Measurements from ENCODE around the gene ZIC5. TPM values are rescaled to one million over a fixed set of nuclear protein-coding genes. Genes with fewer than 3 reads are reported as not detected.

ZIC5 gene
- total RNA-seq, 1 donor from 2014 or later: not detected

DNA sequence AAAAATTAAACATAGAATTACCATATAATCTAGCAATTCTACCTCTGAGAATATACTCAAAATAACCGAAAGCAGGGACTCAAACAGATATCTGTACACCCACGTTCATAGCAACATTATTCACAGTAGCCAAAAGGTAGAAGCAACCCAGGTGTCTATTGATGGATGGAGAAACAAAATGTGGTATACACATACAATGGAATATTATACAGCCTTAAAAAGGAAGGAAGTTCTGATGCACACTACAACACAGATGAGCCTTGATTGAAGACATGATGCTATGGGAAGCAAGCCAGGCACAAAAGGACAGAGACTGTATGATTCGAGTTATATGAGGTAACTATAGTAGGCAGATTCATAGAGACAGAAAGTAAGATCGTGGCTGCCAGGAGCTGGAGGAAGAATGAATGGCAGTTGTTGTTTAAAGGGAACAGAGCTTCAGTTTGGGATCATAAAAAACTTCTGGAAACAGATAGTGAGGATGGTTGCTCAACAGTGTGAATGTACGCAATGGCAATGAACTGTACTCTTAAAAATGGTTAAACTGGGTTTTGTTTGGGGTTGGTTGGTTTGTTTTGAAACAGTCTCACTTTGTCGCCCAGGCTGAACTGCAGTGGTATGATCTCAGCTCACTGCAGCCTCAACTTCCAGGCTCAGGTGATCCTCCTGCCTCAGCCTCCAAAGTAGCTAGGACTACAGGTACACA lies 47.5 kb downstream of the ZIC5 start:
- Mint-ChIP-seq H3K4me3 (ENCODE audit: low read depth) (no peak overlapping the region), H3K9me3 (no peaks in the 10 kb centered on the region), H3K27ac (no peak overlapping the region), H3K27me3 (ENCODE audit: low read depth) (peaks cover 17% of the 10 kb centered on the region), H3K36me3 (ENCODE audit: low read depth) (no peaks in the 10 kb centered on the region), H3K4me1 (ENCODE audit: low read depth) (no peaks in the 10 kb centered on the region)
- intact Hi-C loops (cut with micrococcal nuclease): no loop called here
- no peak for DNase-seq (ENCODE audit: low spot score)

DNA sequence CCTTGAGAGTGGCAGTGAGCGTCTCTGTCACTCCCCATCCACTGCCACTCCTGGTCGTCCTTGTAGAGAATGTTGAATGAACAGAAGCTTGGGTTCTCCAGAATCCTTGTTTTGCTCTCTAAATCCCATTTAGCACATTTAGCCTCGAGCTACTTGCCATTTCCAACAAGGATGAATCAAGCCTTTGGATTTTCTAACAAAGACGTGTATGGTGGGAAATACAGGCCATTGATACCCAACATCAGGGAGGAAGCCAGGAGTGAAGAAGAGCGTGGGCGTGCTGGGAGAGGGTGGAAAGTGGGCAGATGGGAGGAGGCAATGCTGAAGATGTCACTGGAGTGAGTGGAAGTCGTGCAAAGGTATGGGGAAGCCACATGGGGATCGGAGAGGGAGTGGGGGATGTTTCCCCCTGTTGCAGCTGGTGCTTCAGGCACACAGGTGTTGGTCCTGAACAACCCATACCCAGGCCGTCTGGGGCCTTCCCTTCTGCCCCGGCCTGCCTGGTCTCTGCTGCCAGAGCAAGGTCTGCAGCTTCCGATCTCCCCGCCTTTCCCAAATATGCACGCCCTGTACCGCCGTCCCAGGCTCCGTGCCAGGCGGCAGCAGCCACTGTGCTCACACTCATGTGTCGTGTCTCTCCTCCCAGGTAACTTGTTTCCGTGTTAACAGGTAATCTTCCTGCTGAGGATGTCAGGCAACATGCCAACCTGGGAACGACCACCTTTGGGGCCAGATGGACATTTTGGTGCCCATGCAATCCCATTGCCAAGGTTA lies 48.7 kb downstream of the ZIC5 start:
- peaks cover 23% of the 10 kb centered on the region for H3K27me3 Mint-ChIP-seq (ENCODE audit: low read depth)
- no peaks in the 10 kb centered on the region for H3K9me3 Mint-ChIP-seq
- no peaks in the 10 kb centered on the region for H3K4me1 Mint-ChIP-seq (ENCODE audit: low read depth)
- no peak overlapping the region for H3K27ac Mint-ChIP-seq
- no peaks in the 10 kb centered on the region for H3K36me3 Mint-ChIP-seq (ENCODE audit: low read depth)
- DNase-seq (ENCODE audit: low spot score): no peak
- no peak overlapping the region for H3K4me3 Mint-ChIP-seq (ENCODE audit: low read depth)
- intact Hi-C loops (cut with micrococcal nuclease): no loop called here

DNA sequence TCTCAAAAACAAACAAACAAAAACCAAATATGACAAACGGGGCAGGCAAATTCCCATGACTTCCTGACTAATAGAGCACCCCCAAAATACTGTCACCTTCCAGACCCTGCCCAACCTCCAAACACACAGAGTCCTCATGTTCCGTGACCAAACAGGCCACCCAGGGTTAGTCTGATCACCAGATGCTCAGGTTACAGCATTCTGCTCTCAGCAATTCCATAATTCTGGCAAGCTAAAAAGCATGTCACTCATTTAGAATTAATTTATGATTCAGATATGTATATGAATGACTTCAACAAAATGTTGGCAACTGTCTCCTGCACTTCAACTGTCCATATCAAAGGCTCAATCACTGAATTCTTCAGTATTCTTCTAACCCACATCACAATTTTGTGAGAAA lies 52.4 kb downstream of the ZIC5 start:
- Mint-ChIP-seq H3K4me1 (ENCODE audit: low read depth) (no peaks in the 10 kb centered on the region), H3K27me3 (ENCODE audit: low read depth) (peaks cover 32% of the 10 kb centered on the region), H3K27ac (no peak overlapping the region), H3K36me3 (ENCODE audit: low read depth) (no peaks in the 10 kb centered on the region), H3K4me3 (ENCODE audit: low read depth) (no peak overlapping the region), H3K9me3 (no peaks in the 10 kb centered on the region)
- intact Hi-C loops (cut with micrococcal nuclease): loop anchor here (5.0 kb wide), 2 partner anchors 262 to 318 kb away; no protein-coding TSS in a partner anchor
- no peak for DNase-seq (ENCODE audit: low spot score)

DNA sequence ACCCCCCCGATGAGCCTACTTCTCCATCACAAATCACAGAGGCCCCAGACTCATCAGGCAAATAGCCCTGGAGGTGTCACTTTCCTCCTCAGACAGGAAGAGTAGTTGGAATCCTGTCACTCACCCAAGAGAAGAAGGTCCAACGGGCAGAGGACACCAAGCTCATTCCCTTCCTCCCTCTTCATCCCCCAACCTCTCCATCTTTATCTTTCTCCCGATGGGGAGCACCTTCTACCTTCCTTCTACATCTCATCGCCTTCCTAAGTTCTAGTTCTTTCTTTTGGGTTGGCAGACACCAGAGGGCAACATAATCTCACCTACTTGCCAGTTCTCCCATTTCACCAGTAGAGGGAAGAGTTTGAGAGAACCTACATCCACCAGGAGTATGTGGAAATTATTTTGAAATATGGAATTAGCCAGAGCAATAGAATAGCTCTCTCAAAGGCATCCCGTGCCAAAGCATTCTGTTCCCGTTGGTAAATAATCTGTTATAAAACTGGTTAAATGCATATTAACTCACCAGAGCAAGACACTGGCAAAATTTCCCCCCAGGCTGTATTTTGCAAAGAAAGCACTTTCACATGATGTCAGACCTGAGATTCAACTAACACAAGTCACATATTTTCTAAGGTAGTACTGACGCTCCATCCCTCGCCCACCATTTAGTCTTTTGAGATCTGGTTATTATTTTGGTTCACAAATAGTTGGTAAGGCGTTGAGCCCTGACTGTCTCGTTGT lies 55.0 kb downstream of the ZIC5 start:
- Mint-ChIP-seq H3K27me3 (ENCODE audit: low read depth) (peaks cover 39% of the 10 kb centered on the region), H3K4me3 (ENCODE audit: low read depth) (no peak overlapping the region), H3K4me1 (ENCODE audit: low read depth) (peaks cover 6% of the 10 kb centered on the region), H3K27ac (no peak overlapping the region), H3K36me3 (ENCODE audit: low read depth) (no peaks in the 10 kb centered on the region), H3K9me3 (no peaks in the 10 kb centered on the region)
- intact Hi-C loops (cut with micrococcal nuclease): loop anchor here (2.0 to 5.0 kb wide), 3 partner anchors 259 to 598 kb away; no protein-coding TSS in a partner anchor
- DNase-seq (ENCODE audit: low spot score): no peak

DNA sequence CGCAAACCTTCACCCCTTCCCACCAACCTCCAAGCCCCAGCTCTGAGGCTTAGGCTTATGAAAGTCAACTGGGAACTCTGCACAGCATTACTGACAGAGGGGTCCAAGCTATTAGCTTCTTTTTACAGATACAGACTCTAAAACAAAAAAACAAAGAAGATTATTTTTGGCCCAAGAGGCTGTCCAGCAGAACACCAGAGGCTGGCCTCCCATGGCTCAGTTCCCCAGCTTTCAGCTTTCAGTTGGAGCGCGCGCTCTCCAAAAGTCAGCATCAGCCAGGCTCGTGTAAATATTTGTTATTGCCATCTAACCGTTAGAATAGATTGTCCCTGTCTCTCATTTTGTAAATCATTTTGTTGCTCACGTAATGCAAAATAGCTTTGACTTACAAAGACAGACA lies 58.4 kb downstream of the ZIC5 start:
- intact Hi-C loops (cut with micrococcal nuclease): no loop called here
- no peak for DNase-seq (ENCODE audit: low spot score)
- peaks cover 9% of the 10 kb centered on the region for H3K4me1 Mint-ChIP-seq (ENCODE audit: low read depth)

More for the DNA sequence above, 58.4 kb downstream of the ZIC5 start:
- no peaks in the 10 kb centered on the region for H3K36me3 Mint-ChIP-seq (ENCODE audit: low read depth)
- no peak overlapping the region for H3K27ac Mint-ChIP-seq
- peaks cover 53% of the 10 kb centered on the region for H3K27me3 Mint-ChIP-seq (ENCODE audit: low read depth)
- H3K9me3 Mint-ChIP-seq: no peaks in the 10 kb centered on the region
- no peak overlapping the region for H3K4me3 Mint-ChIP-seq (ENCODE audit: low read depth)

Other genes with a start within 250 kb of the ZIC5 start
- not detected in 2 replicates for gene ZIC2, start 10.0 kb upstream of the ZIC5 start, total RNA-seq
- 6.7 and 7.1 TPM in 2 replicates for gene PCCA, start 117.3 kb upstream of the ZIC5 start, total RNA-seq